Kidney tubule cell (primary cell): ENCODE results near the gene MLXIPL.
"Not testable (repeated sequence)": the region's sequence is repeated elsewhere in the genome, so short reads cannot be mapped to it uniquely, and the experiment has no call there.

ENCODE experiments used
- DNase-seq: peaks from one replicate; pipeline ENCODE4 v3.0.0-alpha.2; 2018; ENCODE audit warnings: low spot score

Gene MLXIPL

GRCh38 chr7:73613954-73614735 lies 10.2 kb downstream of the MLXIPL start:
- DNase-seq: peak; percentile 71

- peak; percentile 81 for DNase-seq
Measured at GRCh38 chr7:73612598-73613269, 11.6 kb downstream of the MLXIPL start.

- no peak for DNase-seq
Measured at GRCh38 chr7:73611017-73611555, 13.2 kb downstream of the MLXIPL start.

GRCh38 chr7:73610105-73610504 lies 14.2 kb downstream of the MLXIPL start:
- DNase-seq: no peak

- DNase-seq: not testable (repeated sequence)
Measured at GRCh38 chr7:73607692-73607983, 16.7 kb downstream of the MLXIPL start.

- peak; percentile 43 for DNase-seq
Measured at GRCh38 chr7:73606801-73607691, 17.3 kb downstream of the MLXIPL start.

GRCh38 chr7:73605601-73606220 lies 18.6 kb downstream of the MLXIPL start:
- DNase-seq: no peak

GRCh38 chr7:73602721-73603651 lies 21.3 kb downstream of the MLXIPL start:
- DNase-seq: no peak

- no peak for DNase-seq
Measured at GRCh38 chr7:73599916-73600315, 24.4 kb downstream of the MLXIPL start.

GRCh38 chr7:73599151-73599882 lies 25.0 kb downstream of the MLXIPL start:
- no peak for DNase-seq

GRCh38 chr7:73597978-73598782 lies 26.1 kb downstream of the MLXIPL start:
- no peak for DNase-seq

GRCh38 chr7:73596191-73597065 lies 27.9 kb downstream of the MLXIPL start:
- no peak for DNase-seq

GRCh38 chr7:73595358-73595757 lies 29.0 kb downstream of the MLXIPL start:
- DNase-seq: no peak

- DNase-seq: no peak
Measured at GRCh38 chr7:73593207-73594045, 30.9 kb downstream of the MLXIPL start.

GRCh38 chr7:73586911-73587310 lies 37.4 kb downstream of the MLXIPL start:
- no peak for DNase-seq

- DNase-seq: no peak
Measured at GRCh38 chr7:73585196-73585595, 39.1 kb downstream of the MLXIPL start.

- DNase-seq: no peak
Measured at GRCh38 chr7:73582664-73583202, 41.6 kb downstream of the MLXIPL start.
